Kidney (tissue), 14 donors: Measurements from ENCODE around the gene ATP6V1G3. TPM values are rescaled to one million over a fixed set of nuclear protein-coding genes. Genes with fewer than 3 reads are reported as not detected.
A peak's percentile ranks its signal among the peaks of the same experiment; 100 is the strongest.

ENCODE experiments used
- DNase-seq, 5 donors: peaks; one replicate each; pipeline ENCODE4 v3.0.0-alpha.2; 2013 to 2020
- FAIRE-seq: peaks from 2 replicates; lab custom pipeline; 2012; peaks lifted over from hg19 to GRCh38; lab: Jason Lieb, UNC
- H3K27ac ChIP-seq, 2 donors: one replicate each; pipeline ENCODE4 v1.7.0; 2013; ENCODE audit warnings: low read depth in 2 of 2, low read length in 2 of 2, inconsistent platforms in 1 of 2
- H3K27me3 ChIP-seq: one replicate; pipeline ENCODE4 v1.7.1; 2013; ENCODE audit warnings: low read length, inconsistent platforms; ENCODE audit not compliant: control insufficient read depth, insufficient read depth
- H3K36me3 ChIP-seq, 3 donors: one replicate each; pipeline versions ENCODE4 v1.7.0 to v1.7.1; 2013; ENCODE audit warnings: low read length in 3 of 3, control low read depth in 1 of 3, inconsistent platforms in 1 of 3; ENCODE audit not compliant: insufficient read depth in 3 of 3, control insufficient read depth in 2 of 3
- H3K4me1 ChIP-seq, 3 donors: one replicate each; pipeline versions ENCODE4 v1.7.0 to v1.7.1; 2013; ENCODE audit warnings: low read length in 3 of 3, inconsistent platforms in 1 of 3, low read depth in 1 of 3; ENCODE audit not compliant: control insufficient read depth in 2 of 3, insufficient read depth in 2 of 3
- H3K4me3 ChIP-seq, 3 donors: one replicate each; pipeline versions ENCODE4 v1.7.0 to v1.8.1; 2013; ENCODE audit warnings: low read length in 3 of 3, control low read depth in 1 of 3, inconsistent platforms in 1 of 3
- H3K9ac ChIP-seq, 3 donors: one replicate each; pipeline versions ENCODE4 v1.7.0 to v1.7.1; 2013; ENCODE audit warnings: low read length in 3 of 3, control low read depth in 1 of 3, inconsistent platforms in 1 of 3
- H3K9me3 ChIP-seq, 3 donors: one replicate each; pipeline versions ENCODE4 v1.7.0 to v1.7.1; 2013; ENCODE audit warnings: low read length in 3 of 3, control low read depth in 1 of 3, inconsistent platforms in 1 of 3; ENCODE audit not compliant: control insufficient read depth in 2 of 3, insufficient read depth in 1 of 3
- intact Hi-C: fragments of 100-400 bp; cut with DNase I; formaldehyde crosslinking; loops from one replicate; pipeline ENCODE4 v1.11.1; 2022
- polyA plus RNA-seq: library from polyadenylated mRNA; stranded (reverse); fragments of 350-450 nt; fragmentation: Illumina TruSeq; extraction: RNeasy Lipid Tissue Mini Kit (QIAGEN cat#74804); gene quantifications from one replicate; pipeline ENCODE4 v1.2.3, GENCODE V29; 2014; ENCODE audit warnings: low read depth, low replicate concordance; ENCODE audit not compliant: insufficient read depth
- total RNA-seq: library from RNA; stranded (reverse); fragmentation: NEBNext Ultra II Directional; extraction: Animal tissue kit (Norgen Biotek cat#: 25700); gene quantifications from one replicate; pipeline ENCODE4 v1.2.1, GENCODE V29; 2021
- TF ChIP-seq, protein P1 (sequence below): IDR thresholded peaks from 3 replicates; pipeline ENCODE4 v1.5.1; 2012; ENCODE audit warnings: mild to moderate bottlenecking, moderate library complexity, borderline replicate concordance; ENCODE audit not compliant: insufficient read depth; ENCODE audit errors: extremely low read depth
- donor health status: control.
- donor health status: control.
- donor health status: control.
- donor health status: control.
- donor health status: control.
- donor health status: DM: yes; HTN: yes; CAD: no.
- donor health status: Normal renal cell carcinoma (clear cell type).

Gene ATP6V1G3
- total and polyA plus RNA-seq, 2 donors from 2014 or later, result 1.9 to 102 TPM

DNA sequence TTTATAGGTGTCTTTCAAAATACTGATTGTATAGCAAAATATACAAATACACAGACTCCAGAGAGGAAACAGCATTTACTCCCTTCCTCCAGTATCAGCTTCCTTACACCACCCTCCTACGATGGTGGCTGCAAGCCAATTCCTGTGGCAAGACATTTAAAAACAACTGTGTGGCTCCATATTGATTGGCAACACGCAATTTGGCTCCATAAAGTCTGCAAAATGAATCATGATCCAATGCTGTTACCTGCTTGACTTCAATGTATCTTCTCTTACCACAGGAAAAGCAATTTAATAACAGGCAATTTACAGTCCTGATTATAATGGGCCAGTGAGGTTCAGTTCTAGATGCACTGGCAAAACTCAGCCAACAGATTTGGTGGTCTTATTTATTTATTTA lies 19.7 kb upstream of the ATP6V1G3 start:
- DNase-seq (peak in 1 of 5 donors; percentile 14), FAIRE-seq (no peak)
- no peak overlapping the region for H3K9ac ChIP-seq
- TF ChIP-seq, protein P1, sequence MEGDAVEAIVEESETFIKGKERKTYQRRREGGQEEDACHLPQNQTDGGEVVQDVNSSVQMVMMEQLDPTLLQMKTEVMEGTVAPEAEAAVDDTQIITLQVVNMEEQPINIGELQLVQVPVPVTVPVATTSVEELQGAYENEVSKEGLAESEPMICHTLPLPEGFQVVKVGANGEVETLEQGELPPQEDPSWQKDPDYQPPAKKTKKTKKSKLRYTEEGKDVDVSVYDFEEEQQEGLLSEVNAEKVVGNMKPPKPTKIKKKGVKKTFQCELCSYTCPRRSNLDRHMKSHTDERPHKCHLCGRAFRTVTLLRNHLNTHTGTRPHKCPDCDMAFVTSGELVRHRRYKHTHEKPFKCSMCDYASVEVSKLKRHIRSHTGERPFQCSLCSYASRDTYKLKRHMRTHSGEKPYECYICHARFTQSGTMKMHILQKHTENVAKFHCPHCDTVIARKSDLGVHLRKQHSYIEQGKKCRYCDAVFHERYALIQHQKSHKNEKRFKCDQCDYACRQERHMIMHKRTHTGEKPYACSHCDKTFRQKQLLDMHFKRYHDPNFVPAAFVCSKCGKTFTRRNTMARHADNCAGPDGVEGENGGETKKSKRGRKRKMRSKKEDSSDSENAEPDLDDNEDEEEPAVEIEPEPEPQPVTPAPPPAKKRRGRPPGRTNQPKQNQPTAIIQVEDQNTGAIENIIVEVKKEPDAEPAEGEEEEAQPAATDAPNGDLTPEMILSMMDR, result no peak
- H3K36me3 ChIP-seq, result no peaks in the 10 kb centered on the region
- no peak overlapping the region for H3K27ac ChIP-seq
- H3K27me3 ChIP-seq, result no peaks in the 10 kb centered on the region
- H3K4me3 ChIP-seq, result no peak overlapping the region
- H3K4me1 ChIP-seq, result no peaks in the 10 kb centered on the region
- H3K9me3 ChIP-seq, result no peaks in the 10 kb centered on the region
- intact Hi-C loops, result no loop called here

DNA sequence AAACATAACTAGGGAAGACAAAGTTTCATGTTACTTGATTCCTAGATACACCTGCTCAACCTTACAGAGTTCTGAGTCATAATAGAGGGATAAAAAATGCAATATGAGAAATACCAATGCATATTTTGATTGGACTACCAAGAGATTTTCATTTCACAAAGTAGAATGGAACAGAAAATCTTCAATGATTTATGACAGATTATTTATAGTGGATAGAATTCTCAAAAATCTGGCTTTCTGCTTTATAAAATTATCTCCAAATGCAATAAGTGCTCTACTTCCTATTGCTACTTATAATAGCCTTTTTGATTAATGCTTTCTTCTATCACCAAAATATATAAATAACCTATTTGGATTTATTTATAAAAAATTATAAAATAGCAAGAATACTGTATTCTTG lies 18.9 kb upstream of the ATP6V1G3 start:
- H3K4me3 ChIP-seq, result no peak overlapping the region
- intact Hi-C loops, result no loop called here
- no peaks in the 10 kb centered on the region for H3K36me3 ChIP-seq
- no peak overlapping the region for H3K9ac ChIP-seq
- no peaks in the 10 kb centered on the region for H3K4me1 ChIP-seq
- TF ChIP-seq, protein P1, result no peak
- no peaks in the 10 kb centered on the region for H3K9me3 ChIP-seq
- H3K27ac ChIP-seq, result no peak overlapping the region
- DNase-seq (no peak), FAIRE-seq (no peak)
- no peaks in the 10 kb centered on the region for H3K27me3 ChIP-seq

DNA sequence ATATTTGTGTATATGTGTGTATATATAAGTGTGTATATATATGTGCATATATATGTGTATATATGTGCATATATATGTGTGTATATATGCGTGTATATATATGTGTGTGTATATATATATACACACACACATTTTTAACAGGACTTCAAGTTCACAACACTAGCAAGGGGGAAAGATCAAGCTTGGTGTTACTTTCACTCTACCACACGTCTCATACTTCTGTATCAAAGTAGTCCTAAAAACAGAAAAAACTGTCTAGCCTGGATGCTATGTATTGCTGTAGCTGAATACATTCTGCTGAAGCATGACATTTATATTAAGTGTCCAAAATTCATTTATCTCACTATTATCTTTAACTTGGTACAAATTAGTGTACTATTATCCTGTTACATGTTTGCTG lies 17.9 kb upstream of the ATP6V1G3 start:
- no peaks in the 10 kb centered on the region for H3K9me3 ChIP-seq
- no peaks in the 10 kb centered on the region for H3K27me3 ChIP-seq
- H3K4me1 ChIP-seq, result no peaks in the 10 kb centered on the region
- no peak for DNase-seq
- FAIRE-seq, result no peak
- H3K27ac ChIP-seq, result no peak overlapping the region
- no peaks in the 10 kb centered on the region for H3K36me3 ChIP-seq
- intact Hi-C loops, result no loop called here
- H3K9ac ChIP-seq, result no peak overlapping the region
- H3K4me3 ChIP-seq, result no peak overlapping the region
- TF ChIP-seq, protein P1, result no peak

DNA sequence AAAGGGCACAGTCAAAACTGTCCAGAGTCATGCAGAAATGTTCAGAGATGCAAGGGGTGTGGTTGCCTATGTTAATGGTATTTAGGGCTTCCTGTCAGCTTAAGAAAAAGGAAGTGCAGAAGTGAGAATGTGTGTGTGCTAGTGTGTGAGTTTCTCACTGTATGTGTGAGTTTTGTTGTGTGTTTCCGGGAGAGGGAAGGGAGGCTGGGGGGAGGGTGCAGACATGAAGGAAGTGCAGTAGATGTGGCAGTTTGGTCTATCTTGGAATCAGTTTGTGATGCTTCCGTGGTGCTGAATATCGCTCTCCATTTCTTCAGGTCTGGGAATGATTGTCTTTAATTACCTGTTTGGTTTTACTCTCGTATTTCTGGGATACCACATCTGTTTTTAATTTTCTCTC lies 16.5 kb upstream of the ATP6V1G3 start:
- TF ChIP-seq, protein P1, result no peak
- no peaks in the 10 kb centered on the region for H3K27me3 ChIP-seq
- no peak overlapping the region for H3K4me3 ChIP-seq
- H3K9ac ChIP-seq, result no peak overlapping the region
- no peak overlapping the region for H3K27ac ChIP-seq
- no peaks in the 10 kb centered on the region for H3K9me3 ChIP-seq
- FAIRE-seq (no peak), DNase-seq (peak in 1 of 5 donors; percentile 21)
- no peaks in the 10 kb centered on the region for H3K36me3 ChIP-seq
- intact Hi-C loops, result no loop called here
- no peaks in the 10 kb centered on the region for H3K4me1 ChIP-seq
